SIG-M5 (cell line): Measurements from ENCODE around the gene CNNM3.

Experiments used
- DNase-seq: peaks from one replicate; lab custom pipeline; 2025; lab: John Stamatoyannopoulos, UW

CNNM3 gene

GRCh38 chr2:96878796-96879544 is 62.9 kb downstream of the CNNM3 start:
- DNase-seq, result no peak

- DNase-seq, result no peak
Measured at GRCh38 chr2:96879545-96880040, 63.5 kb downstream of the CNNM3 start.

DNA sequence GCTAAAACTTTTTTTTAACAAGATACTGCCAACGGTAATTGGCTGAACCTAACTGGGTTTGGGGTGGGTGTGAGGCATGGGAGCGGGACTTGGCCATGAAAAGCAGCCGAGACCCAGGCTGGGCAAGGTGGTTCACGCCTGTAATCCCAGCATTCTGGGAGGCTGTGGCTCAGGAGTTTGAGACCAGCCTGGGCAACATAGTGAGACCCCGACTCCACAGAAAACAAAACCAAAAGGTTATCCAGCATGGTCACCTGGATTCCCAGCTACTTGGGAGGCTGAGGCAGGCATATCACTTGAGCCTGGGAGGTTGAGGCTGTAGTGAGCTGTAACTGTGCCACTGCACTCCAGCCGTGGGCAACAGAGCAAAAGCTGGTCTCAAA is 64.8 kb downstream of the CNNM3 start:
- DNase-seq, result no peak

DNA sequence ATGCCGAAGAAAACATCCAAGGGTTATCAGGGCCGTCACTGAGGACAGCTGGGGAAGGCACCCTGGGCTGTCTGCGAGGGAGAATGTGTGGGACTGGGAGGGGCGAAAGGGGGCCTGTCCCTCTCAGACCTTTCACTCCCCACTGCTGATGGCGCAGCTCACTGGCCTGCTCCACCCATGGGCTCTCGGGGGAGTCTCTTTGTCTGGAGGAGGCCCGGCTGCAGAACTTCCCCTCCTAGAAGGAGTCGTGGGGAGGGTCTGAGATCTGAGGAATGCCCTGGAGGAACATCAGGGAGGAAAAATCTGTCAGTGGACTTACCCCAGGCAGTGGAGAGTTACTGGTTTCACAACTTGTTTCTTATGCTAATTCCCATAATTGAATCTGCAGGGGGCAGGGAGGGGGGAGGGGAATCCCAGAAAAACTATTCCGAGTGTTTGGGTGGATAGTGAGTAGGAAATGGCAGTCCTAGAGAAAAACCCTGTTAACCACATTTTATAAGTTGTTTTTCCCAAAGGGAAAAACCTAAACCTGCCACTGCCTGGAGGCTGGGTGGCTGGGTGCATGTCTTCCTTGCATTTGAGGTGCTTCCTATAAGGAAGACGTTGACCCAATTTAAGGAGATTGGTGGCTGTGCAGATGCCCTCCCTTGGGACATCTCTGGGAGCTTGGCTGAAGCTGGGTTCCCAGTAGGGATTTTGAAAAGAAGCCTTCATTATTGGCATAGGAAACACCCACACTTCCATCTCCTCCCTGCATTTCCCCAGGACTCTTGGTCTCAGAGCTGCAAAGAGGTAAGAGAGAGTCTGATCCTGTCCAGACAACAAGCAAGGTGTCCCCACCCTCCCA is 65.5 kb downstream of the CNNM3 start:
- no peak for DNase-seq

DNA sequence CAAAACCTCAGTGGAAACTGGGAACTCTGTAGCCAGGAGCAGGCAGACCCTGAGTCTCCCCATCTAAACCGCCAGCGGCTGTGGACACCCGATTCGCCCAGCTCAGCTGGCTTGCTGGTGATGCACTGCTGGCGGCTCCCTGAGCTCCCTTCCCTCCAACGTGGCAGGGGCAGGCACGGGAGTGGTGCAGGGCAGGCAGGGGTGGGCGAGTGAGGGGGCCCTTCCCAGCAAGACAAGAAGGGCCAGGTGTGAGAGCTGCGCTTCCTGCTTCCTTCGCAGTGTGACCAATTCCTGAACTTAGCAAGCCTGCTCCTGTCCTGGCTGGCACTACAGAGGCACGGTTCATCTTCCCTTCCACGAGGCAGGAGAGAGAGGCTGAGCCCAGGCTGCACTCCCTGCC is 66.2 kb downstream of the CNNM3 start:
- no peak for DNase-seq

GRCh38 chr2:96882906-96883305 is 66.8 kb downstream of the CNNM3 start:
- DNase-seq, result no peak

DNA sequence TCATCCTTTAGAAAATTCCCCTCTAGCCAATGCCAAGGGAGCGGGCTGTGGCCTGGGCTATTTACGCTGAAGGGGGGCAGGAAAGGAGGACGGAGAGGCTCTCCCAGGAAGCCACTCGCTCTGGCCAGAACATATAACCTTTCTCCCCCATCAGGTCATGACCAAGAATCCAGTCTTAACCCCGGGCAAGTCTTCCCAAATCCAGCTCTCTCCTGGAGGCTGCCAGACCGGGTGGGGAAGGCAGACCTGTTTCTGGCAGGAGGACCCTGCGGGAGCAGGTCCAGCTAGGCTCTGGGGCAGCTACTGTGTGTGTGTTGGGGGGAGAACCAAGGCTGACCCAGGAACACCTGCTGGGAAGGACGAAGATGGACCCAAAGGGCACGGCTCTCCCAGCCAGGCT is 67.2 kb downstream of the CNNM3 start:
- DNase-seq, result no peak
